ENCODE measurements around the gene CRYBG1.
"Not testable (repeated sequence)": the region's sequence is repeated elsewhere in the genome, so short reads cannot be mapped to it uniquely, and the experiment has no call there.

- TF ChIP-seq CTCF, POLR2A (IDR thresholded peaks at IDR 0.05): not testable (repeated sequence)
Observed at GRCh38 chr6:106559659-106560058, 199.1 kb downstream of the CRYBG1 start.
